SW 1271 (cell line): Measurements from ENCODE around the gene MAP9.
"Not testable (repeated sequence)": the region's sequence is repeated elsewhere in the genome, so short reads cannot be mapped to it uniquely, and the experiment has no call there.

ENCODE experiments used
- DNase-seq, 2 experiments: peaks; one replicate each; lab custom pipeline; 2025; lab: John Stamatoyannopoulos, UW

MAP9 gene

GRCh38 chr4:155342142-155342541 lies 34.6 kb downstream of the MAP9 start:
- DNase-seq = no peak

DNA sequence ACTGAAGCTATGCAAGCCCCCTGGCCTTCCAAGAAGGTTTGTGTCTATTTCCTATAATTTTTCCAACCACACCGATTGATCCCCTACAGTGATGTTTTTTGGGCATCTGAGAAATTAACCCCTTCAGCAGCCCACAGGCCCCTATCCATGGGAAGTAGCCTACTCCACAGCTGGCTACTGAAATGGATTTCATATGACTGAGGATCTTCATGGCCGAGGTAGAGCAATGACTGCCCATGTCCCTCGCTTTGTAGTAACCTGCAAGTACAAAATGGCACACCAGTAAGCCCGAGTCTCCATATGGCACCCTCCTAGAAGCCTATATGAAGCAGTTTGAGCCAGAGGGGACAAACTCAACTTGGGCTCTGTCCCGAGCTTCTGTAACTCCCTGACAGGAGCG lies 36.8 kb downstream of the MAP9 start:
- DNase-seq = no peak

- no peak for DNase-seq
Observed at GRCh38 chr4:155339588-155339987, 37.2 kb downstream of the MAP9 start.

GRCh38 chr4:155338196-155338595 lies 38.6 kb downstream of the MAP9 start:
- no peak for DNase-seq

DNA sequence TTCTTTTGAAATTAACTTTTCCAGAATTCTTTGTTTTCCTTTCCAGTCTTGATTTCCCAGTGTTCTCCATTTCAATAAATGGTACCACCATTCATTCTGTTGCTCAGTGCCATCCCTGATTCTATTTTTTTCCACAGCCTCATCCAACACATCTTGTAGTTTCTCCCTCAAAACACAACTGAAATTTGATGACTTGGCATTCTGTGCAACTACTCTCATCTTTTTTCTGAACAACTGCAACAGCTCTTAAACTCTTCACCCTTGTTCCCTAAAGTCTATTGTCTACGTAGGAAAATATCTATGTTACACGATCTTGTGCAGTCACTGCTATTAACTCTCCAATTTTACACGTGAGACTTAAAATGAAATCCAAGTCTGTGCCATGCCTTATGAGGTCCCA lies 40.5 kb downstream of the MAP9 start:
- DNase-seq = no peak

GRCh38 chr4:155331478-155331877 lies 45.3 kb downstream of the MAP9 start:
- DNase-seq = no peak

DNA sequence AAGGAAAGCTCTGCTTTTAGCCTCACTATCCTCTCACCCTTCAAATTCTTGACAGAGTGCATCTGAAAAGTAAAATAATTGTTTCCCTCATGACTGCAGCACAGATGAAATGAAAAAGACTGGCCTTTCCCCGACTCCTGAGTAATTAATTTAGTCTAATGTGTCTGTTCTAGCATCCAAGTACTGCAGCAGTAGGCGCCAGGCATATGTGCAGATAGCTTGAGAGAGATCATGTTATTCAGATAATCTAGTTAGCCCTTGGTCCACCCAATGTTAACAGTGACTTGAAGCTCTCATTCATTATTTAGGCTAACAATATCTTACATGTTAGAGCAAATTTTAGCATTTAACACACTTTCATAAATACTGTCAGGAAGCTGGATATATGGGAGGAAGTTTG lies 54.0 kb downstream of the MAP9 start:
- no peak for DNase-seq

GRCh38 chr4:155321006-155321405 lies 55.8 kb downstream of the MAP9 start:
- DNase-seq = no peak

GRCh38 chr4:155319516-155319915 lies 57.2 kb downstream of the MAP9 start:
- no peak for DNase-seq

- not testable (repeated sequence) for DNase-seq
Observed at GRCh38 chr4:155312027-155312426, 64.7 kb downstream of the MAP9 start.

- DNase-seq = no peak
Observed at GRCh38 chr4:155307731-155308277, 69.0 kb downstream of the MAP9 start.

DNA sequence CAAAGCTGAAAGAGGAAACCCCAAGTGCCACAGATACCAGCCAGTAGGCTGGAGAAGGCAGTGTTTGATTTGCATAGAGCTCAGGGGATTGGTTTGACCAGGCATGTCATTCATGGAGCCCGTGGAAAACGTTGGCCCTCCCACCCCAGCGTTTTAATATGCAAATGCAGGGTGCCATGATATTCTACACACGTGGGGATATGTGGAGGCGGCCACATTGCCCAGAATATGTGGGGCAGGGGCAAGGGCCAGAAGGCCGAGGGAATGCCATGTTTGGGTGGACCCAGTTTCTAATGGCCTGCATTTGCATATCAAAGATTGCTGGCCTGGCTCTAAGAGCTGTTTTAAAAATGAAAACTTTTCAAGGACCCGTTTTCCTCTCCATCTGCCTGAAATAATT lies 71.1 kb downstream of the MAP9 start:
- no peak for DNase-seq

DNA sequence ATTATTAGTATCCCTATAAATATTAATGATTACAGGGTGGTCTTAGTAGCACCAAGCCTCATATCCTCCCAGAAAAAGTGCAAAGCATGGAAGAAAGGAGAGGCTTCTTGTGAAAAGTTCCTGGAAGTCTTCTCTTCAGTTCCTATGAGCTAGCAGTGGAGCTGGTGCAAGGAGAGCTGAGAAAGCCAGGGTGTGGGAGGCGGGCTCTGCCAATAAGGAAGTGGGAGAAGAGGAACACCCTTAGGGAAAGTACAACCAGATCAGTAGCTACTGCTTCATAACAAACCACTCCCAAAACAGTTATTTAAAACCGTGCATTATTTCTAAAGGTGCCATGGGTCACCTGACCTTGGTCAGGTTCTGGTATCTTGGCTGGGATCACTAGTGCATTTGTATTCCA lies 72.4 kb downstream of the MAP9 start:
- no peak for DNase-seq

DNA sequence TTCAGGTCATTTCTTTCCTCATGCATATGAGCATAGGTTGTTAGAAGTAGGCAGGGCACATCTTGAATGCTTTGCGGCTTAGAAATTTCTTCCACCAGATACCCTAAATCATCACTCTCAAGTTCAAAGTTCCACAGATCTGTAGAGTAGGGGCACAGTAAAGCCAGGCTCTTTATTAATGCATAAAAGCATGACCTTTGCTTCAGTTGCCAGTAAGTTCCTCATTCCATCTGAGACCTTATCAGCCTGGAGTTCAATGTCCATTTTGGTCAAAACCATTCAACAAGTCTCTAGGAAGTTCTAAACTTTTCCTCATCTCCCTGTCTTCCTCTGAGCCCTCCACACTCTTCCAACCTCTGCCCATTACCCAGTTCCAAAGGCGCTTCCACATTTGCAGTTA lies 77.7 kb downstream of the MAP9 start:
- DNase-seq = no peak
